GM23248 (cell line): ENCODE results near the gene CADPS. TPM values are rescaled to one million over a fixed set of nuclear protein-coding genes. Genes with fewer than 3 reads are reported as not detected.

Experiments
- DNase-seq: peaks from one replicate; pipeline ENCODE4 v3.0.0-alpha.2; 2015
- H2AFZ ChIP-seq: fragments of 200-600 bp; sonication (generic); 2 replicates; pipeline ENCODE4 v1.6.1; 2016; ENCODE audit warnings: antibody characterized with exemption
- H3F3A ChIP-seq: fragments of 200-600 bp; sonication (generic); 2 replicates; pipeline ENCODE4 v1.6.1; 2016; ENCODE audit warnings: mild to moderate bottlenecking, antibody characterized with exemption, mixed run types; ENCODE audit not compliant: insufficient read depth
- H3K27ac ChIP-seq: fragments of 200-600 bp; sonication (generic); 2 replicates; pipeline ENCODE4 v1.5.1; 2016; ENCODE audit warnings: mild to moderate bottlenecking
- H3K27me3 ChIP-seq: fragments of 200-600 bp; sonication (generic); replicated peaks from 2 replicates; pipeline ENCODE4 v1.6.1; 2016; ENCODE audit warnings: mild to moderate bottlenecking; ENCODE audit not compliant: insufficient read depth
- H3K36me3 ChIP-seq: fragments of 200-600 bp; sonication (generic); 2 replicates; pipeline ENCODE4 v1.6.1; 2016; ENCODE audit warnings: low read depth, mild to moderate bottlenecking
- H3K4me1 ChIP-seq: fragments of 200-600 bp; sonication (generic); 2 replicates; pipeline ENCODE4 v1.6.1; 2016; ENCODE audit warnings: mild to moderate bottlenecking; ENCODE audit not compliant: insufficient read depth
- H3K4me2 ChIP-seq: fragments of 200-600 bp; sonication (generic); one replicate; pipeline ENCODE4 v1.6.1; 2016; ENCODE audit warnings: mild to moderate bottlenecking; ENCODE audit not compliant: unreplicated experiment
- H3K4me3 ChIP-seq: fragments of 200-600 bp; sonication (generic); 2 replicates; pipeline ENCODE4 v1.5.1; 2016; ENCODE audit warnings: mild to moderate bottlenecking
- H3K79me2 ChIP-seq: fragments of 200-600 bp; sonication (generic); 2 replicates; pipeline ENCODE4 v1.6.1; 2016; ENCODE audit warnings: mild to moderate bottlenecking; ENCODE audit not compliant: insufficient read depth
- H3K9ac ChIP-seq: fragments of 200-600 bp; sonication (generic); 2 replicates; pipeline ENCODE4 v1.6.1; 2016; ENCODE audit warnings: mild to moderate bottlenecking
- H3K9me2 ChIP-seq: fragments of 200-600 bp; sonication (generic); 2 replicates; pipeline ENCODE4 v1.6.1; 2016; ENCODE audit warnings: mixed run types, mild to moderate bottlenecking, moderate library complexity; ENCODE audit not compliant: insufficient read depth
- H3K9me3 ChIP-seq: fragments of 200-600 bp; sonication (generic); one replicate; pipeline ENCODE4 v1.6.1; 2017; ENCODE audit warnings: low read depth
- H4K20me1 ChIP-seq: fragments of 200-600 bp; sonication (generic); 2 replicates; pipeline ENCODE4 v1.6.0; 2016; ENCODE audit not compliant: insufficient read depth
- EZH2 ChIP-seq: fragments of 200-600 bp; sonication (generic); IDR thresholded peaks from 2 replicates; pipeline ENCODE4 v1.6.1; 2018; ENCODE audit warnings: antibody characterized with exemption, mild to moderate bottlenecking; ENCODE audit not compliant: insufficient read depth, poor library complexity, severe bottlenecking
- EZH2phosphoT487 ChIP-seq: fragments of 200-600 bp; sonication (generic); IDR thresholded peaks from 2 replicates; pipeline ENCODE4 v1.6.1; 2018; ENCODE audit warnings: antibody characterized with exemption, moderate library complexity, mild to moderate bottlenecking, low read depth; ENCODE audit not compliant: insufficient read depth
- WGBS, 2 experiments: methylation state at CpG; one replicate each; pipeline ENCODE4 v1.1.6; 2015 to 2017; ENCODE audit warnings: low lambda C conversion rate in 2 of 2, low coverage in 1 of 2; ENCODE audit errors: missing lambda C conversion rate in 2 of 2; 5-methylcytosine and 5-hydroxymethylcytosine counted together
- in situ Hi-C: fragments of 300-500 bp; cut with MboI; formaldehyde crosslinking; loops from 2 replicates; pipeline ENCODE4 v1.15.0; 2020
- polyA plus RNA-seq: library from polyadenylated mRNA; unstranded; fragments of >200 nt; fragmentation: Nextera tagmentation; extraction: Ambion mirVana; gene quantifications from 2 replicates; pipeline ENCODE4 v1.2.1, GENCODE V29; 2016
- total RNA-seq: library from RNA; depleted of rRNA; stranded (reverse); fragments of >200 nt; shearing (Covaris generic); gene quantifications from 2 replicates; pipeline ENCODE4 v1.2.3, GENCODE V29; 2014

Gene CADPS
- total and polyA plus RNA-seq, 2 experiments from 2014 or later = 3.0 to 4.1 TPM

GRCh38 chr3:62521464-62522105 is 353.6 kb downstream of the CADPS start:
- no peaks in the 10 kb centered on the region for H3K36me3 ChIP-seq
- no peak overlapping the region for H3K9ac ChIP-seq
- no peaks in the 10 kb centered on the region for H3K9me3 ChIP-seq
- no peak overlapping the region for H3K4me2 ChIP-seq
- no peaks in the 10 kb centered on the region for H3F3A ChIP-seq
- H4K20me1 ChIP-seq = no peaks in the 10 kb centered on the region
- no peak for TF ChIP-seq EZH2phosphoT487
- TF ChIP-seq EZH2 = no peak
- no peak overlapping the region for H3K4me3 ChIP-seq
- H3K79me2 ChIP-seq = no peaks in the 10 kb centered on the region
- no peaks in the 10 kb centered on the region for H3K4me1 ChIP-seq
- no peaks in the 10 kb centered on the region for H3K27me3 ChIP-seq
- H2AFZ ChIP-seq = no peak overlapping the region
- H3K9me2 ChIP-seq = no peaks in the 10 kb centered on the region
- 84 to 87% methylated on average over 8 of the region's 8 CpGs for WGBS, 2 experiments
- in situ Hi-C loops = no loop called here
- no peak for DNase-seq
- H3K27ac ChIP-seq = no peak overlapping the region

- Histone ChIP-seq H2AFZ (no peak overlapping the region), H3K27ac (no peak overlapping the region), H3K79me2 (no peaks in the 10 kb centered on the region), H4K20me1 (no peaks in the 10 kb centered on the region), H3K9me2 (peaks cover 4% of the 10 kb centered on the region; the same call in 1 of the 2 replicates), H3K4me3 (no peak overlapping the region), H3K4me2 (no peak overlapping the region), H3K27me3 (no peaks in the 10 kb centered on the region), H3K9me3 (no peaks in the 10 kb centered on the region), H3F3A (no peaks in the 10 kb centered on the region), H3K9ac (no peak overlapping the region), H3K4me1 (no peaks in the 10 kb centered on the region), H3K36me3 (no peaks in the 10 kb centered on the region)
- no peak for DNase-seq
- 74 to 76% methylated on average over 2 of the region's 2 CpGs for WGBS, 2 experiments
- TF ChIP-seq EZH2 (no peak), EZH2phosphoT487 (no peak)
- in situ Hi-C loops = no loop called here
Observed at GRCh38 chr3:62503516-62503915, 371.7 kb downstream of the CADPS start.

- in situ Hi-C loops = no loop called here
- H3K27ac ChIP-seq = no peak overlapping the region
- no peak overlapping the region for H3K4me3 ChIP-seq
- no peaks in the 10 kb centered on the region for H3K79me2 ChIP-seq
- WGBS, 2 experiments = 61 to 67% methylated on average over 8 of the region's 8 CpGs
- H3F3A ChIP-seq = no peaks in the 10 kb centered on the region
- no peaks in the 10 kb centered on the region for H4K20me1 ChIP-seq
- H3K4me2 ChIP-seq = no peak overlapping the region
- no peaks in the 10 kb centered on the region for H3K4me1 ChIP-seq
- no peak for DNase-seq
- H3K27me3 ChIP-seq = no peaks in the 10 kb centered on the region
- H3K9ac ChIP-seq = no peak overlapping the region
- H3K36me3 ChIP-seq = no peaks in the 10 kb centered on the region
- TF ChIP-seq EZH2 = no peak
- H2AFZ ChIP-seq = no peak overlapping the region
- no peaks in the 10 kb centered on the region for H3K9me3 ChIP-seq
- H3K9me2 ChIP-seq = peaks cover 5% of the 10 kb centered on the region; the same call in 1 of the 2 replicates
Observed at GRCh38 chr3:62502315-62503300, 372.6 kb downstream of the CADPS start.

- in situ Hi-C loops = no loop called here
- peaks cover 5% of the 10 kb centered on the region; the same call in 1 of the 2 replicates for H3K9me2 ChIP-seq
- whole genome bisulfite sequencing, 2 experiments = 70 to 78% methylated on average over 3 of the region's 3 CpGs
Observed at GRCh38 chr3:62501289-62501668, 373.9 kb downstream of the CADPS start.

More at GRCh38 chr3:62501289-62501668, 373.9 kb downstream of the CADPS start:
- H3K9ac ChIP-seq = no peak overlapping the region
- H4K20me1 ChIP-seq = no peaks in the 10 kb centered on the region
- H3K4me2 ChIP-seq = no peak overlapping the region
- H3K27ac ChIP-seq = no peak overlapping the region
- no peaks in the 10 kb centered on the region for H3K9me3 ChIP-seq
- no peaks in the 10 kb centered on the region for H3F3A ChIP-seq
- no peaks in the 10 kb centered on the region for H3K36me3 ChIP-seq
- DNase-seq = no peak
- TF ChIP-seq EZH2 (no peak), EZH2phosphoT487 (no peak)
- H3K79me2 ChIP-seq = no peaks in the 10 kb centered on the region
- H3K27me3 ChIP-seq = no peaks in the 10 kb centered on the region
- no peak overlapping the region for H2AFZ ChIP-seq
- no peak overlapping the region for H3K4me3 ChIP-seq
- H3K4me1 ChIP-seq = no peaks in the 10 kb centered on the region
